ENCODE measurements around the gene XYLT1.

Gene XYLT1

DNA sequence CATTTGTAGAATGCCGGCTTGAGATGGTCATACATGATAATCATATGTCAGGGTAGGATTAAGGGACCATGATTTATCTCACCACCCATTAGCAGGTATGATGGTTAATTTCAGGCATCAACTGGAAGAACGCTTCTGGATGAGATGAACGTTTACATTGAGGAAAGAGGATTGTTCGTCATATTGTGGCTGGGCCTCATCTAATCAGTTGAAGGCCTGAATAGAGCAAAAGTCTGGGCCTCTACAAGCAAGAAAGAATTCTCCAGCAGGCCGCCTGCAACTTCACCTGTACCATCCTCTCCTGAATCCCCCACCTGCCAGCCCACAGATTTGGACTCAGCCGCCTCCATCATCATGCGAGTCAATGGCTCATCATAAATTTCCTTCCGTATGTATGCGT is 30.6 kb upstream of the XYLT1 start:
- in situ Hi-C loops (cut with HindIII; ENCODE audit: low sequenced_read_pairs): no loop called here
- TF ChIP-seq, protein P1, sequence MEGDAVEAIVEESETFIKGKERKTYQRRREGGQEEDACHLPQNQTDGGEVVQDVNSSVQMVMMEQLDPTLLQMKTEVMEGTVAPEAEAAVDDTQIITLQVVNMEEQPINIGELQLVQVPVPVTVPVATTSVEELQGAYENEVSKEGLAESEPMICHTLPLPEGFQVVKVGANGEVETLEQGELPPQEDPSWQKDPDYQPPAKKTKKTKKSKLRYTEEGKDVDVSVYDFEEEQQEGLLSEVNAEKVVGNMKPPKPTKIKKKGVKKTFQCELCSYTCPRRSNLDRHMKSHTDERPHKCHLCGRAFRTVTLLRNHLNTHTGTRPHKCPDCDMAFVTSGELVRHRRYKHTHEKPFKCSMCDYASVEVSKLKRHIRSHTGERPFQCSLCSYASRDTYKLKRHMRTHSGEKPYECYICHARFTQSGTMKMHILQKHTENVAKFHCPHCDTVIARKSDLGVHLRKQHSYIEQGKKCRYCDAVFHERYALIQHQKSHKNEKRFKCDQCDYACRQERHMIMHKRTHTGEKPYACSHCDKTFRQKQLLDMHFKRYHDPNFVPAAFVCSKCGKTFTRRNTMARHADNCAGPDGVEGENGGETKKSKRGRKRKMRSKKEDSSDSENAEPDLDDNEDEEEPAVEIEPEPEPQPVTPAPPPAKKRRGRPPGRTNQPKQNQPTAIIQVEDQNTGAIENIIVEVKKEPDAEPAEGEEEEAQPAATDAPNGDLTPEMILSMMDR (IDR thresholded peaks at IDR 0.05; ENCODE audit: low read depth, low read length): no peak
- no peak for DNase-seq (ENCODE audit: low read depth, low spot score)
- H3K4me3 ChIP-seq (ENCODE audit: low read depth, low read length): no peak overlapping the region

GRCh38 chr16:17499223-17499902 is 28.6 kb upstream of the XYLT1 start:
- H3K4me3 ChIP-seq (ENCODE audit: low read depth, low read length): no peak overlapping the region
- TF ChIP-seq, protein P1 (IDR thresholded peaks at IDR 0.05; ENCODE audit: low read depth, low read length): no peak
- DNase-seq (ENCODE audit: low read depth, low spot score): no peak
- in situ Hi-C loops (cut with HindIII; ENCODE audit: low sequenced_read_pairs): no loop called here

GRCh38 chr16:17497648-17498047 is 26.9 kb upstream of the XYLT1 start:
- H3K4me3 ChIP-seq (ENCODE audit: low read depth, low read length): no peak overlapping the region
- in situ Hi-C loops (cut with HindIII; ENCODE audit: low sequenced_read_pairs): no loop called here
- DNase-seq (ENCODE audit: low read depth, low spot score): peak; percentile 65
- TF ChIP-seq, protein P1 (IDR thresholded peaks at IDR 0.05; ENCODE audit: low read depth, low read length): no peak

DNA sequence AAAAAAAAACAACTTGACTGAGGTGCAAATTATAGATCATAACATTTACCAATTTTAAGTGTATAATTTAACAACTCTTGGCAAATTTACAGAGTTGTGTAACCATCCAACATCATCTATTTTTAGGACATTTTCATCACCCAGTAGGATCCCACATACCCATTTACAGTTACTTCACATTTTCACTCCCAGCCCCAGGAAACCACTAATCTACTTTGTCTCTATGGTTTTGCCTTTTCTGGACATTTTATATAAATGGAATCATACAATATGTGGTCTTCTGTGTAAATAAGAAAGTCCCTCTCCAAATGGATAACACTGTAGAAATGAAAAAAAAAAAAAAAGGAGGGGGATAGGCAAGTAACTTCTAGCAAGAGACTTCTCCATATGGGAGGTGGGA is 26.1 kb upstream of the XYLT1 start:
- TF ChIP-seq, protein P1 (IDR thresholded peaks at IDR 0.05; ENCODE audit: low read depth, low read length): no peak
- no peak overlapping the region for H3K4me3 ChIP-seq (ENCODE audit: low read depth, low read length)
- DNase-seq (ENCODE audit: low read depth, low spot score): no peak
- in situ Hi-C loops (cut with HindIII; ENCODE audit: low sequenced_read_pairs): no loop called here

DNA sequence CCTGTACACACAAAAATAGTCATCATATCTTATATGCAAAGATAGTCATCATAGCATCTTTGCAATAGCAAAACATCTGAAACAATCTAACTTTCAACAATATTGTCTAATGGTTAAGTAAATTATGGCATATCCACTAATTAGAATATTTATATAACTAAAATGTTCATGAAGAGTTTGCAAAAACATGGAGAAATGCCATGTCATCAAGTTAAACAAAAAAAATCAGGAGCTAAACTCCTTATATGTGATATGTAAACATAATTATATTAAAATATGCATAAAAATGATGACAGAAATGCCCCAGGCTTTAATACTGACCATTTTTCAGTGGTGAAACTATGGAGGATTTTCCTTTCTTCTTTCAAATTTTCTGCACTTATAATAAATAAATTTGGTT is 22.3 kb upstream of the XYLT1 start:
- H3K4me3 ChIP-seq (ENCODE audit: low read depth, low read length): no peak overlapping the region
- DNase-seq (ENCODE audit: low read depth, low spot score): no peak
- in situ Hi-C loops (cut with HindIII; ENCODE audit: low sequenced_read_pairs): no loop called here
- TF ChIP-seq, protein P1 (IDR thresholded peaks at IDR 0.05; ENCODE audit: low read depth, low read length): no peak

- DNase-seq (ENCODE audit: low read depth, low spot score): no peak
- no peak overlapping the region for H3K4me3 ChIP-seq (ENCODE audit: low read depth, low read length)
- in situ Hi-C loops (cut with HindIII; ENCODE audit: low sequenced_read_pairs): no loop called here
- TF ChIP-seq, protein P1 (IDR thresholded peaks at IDR 0.05; ENCODE audit: low read depth, low read length): no peak
Measured at GRCh38 chr16:17491140-17491662, 20.4 kb upstream of the XYLT1 start.
